ENCODE results near the gene TNRC6A.
"Not testable (repeated sequence)": the region's sequence is repeated elsewhere in the genome, so short reads cannot be mapped to it uniquely, and the experiment has no call there.

TNRC6A gene

GRCh38 chr16:24729243-24729950 lies at the start of gene TNRC6A:
TNRC6A (plus strand) TSS chr16:24729651; CDS start chr16:24729842, 191 bp downstream.
- peak; percentile 65 to 84 (median 76) for DNase-seq

GRCh38 chr16:24681793-24682192 lies 47.7 kb upstream of the TNRC6A start:
- no peak for DNase-seq

- no peak for DNase-seq
Observed at GRCh38 chr16:24683250-24683649, 46.2 kb upstream of the TNRC6A start.

GRCh38 chr16:24683847-24684493 lies 45.5 kb upstream of the TNRC6A start:
- DNase-seq = no peak

- no peak for DNase-seq
Observed at GRCh38 chr16:24685539-24686432, 43.7 kb upstream of the TNRC6A start.

- no peak for DNase-seq
Observed at GRCh38 chr16:24686678-24687077, 42.8 kb upstream of the TNRC6A start.

- no peak for DNase-seq
Observed at GRCh38 chr16:24688359-24688758, 41.1 kb upstream of the TNRC6A start.

GRCh38 chr16:24689128-24689527 lies 40.3 kb upstream of the TNRC6A start:
- DNase-seq = no peak

- no peak for DNase-seq
Observed at GRCh38 chr16:24692854-24693253, 36.6 kb upstream of the TNRC6A start.

- DNase-seq = no peak
Observed at GRCh38 chr16:24694931-24695330, 34.5 kb upstream of the TNRC6A start.

- DNase-seq = no peak
Observed at GRCh38 chr16:24696699-24697098, 32.8 kb upstream of the TNRC6A start.

- no peak for DNase-seq
Observed at GRCh38 chr16:24698308-24698707, 31.1 kb upstream of the TNRC6A start.

- no peak for DNase-seq
Observed at GRCh38 chr16:24699151-24699723, 30.2 kb upstream of the TNRC6A start.

GRCh38 chr16:24700549-24701392 lies 28.7 kb upstream of the TNRC6A start:
- no peak for DNase-seq

- DNase-seq = no peak
Observed at GRCh38 chr16:24701521-24701951, 27.9 kb upstream of the TNRC6A start.

- DNase-seq = not testable (repeated sequence)
Observed at GRCh38 chr16:24707760-24708159, 21.7 kb upstream of the TNRC6A start.

GRCh38 chr16:24713379-24713778 lies 16.1 kb upstream of the TNRC6A start:
- DNase-seq = no peak

- no peak for DNase-seq
Observed at GRCh38 chr16:24717411-24717810, 12.0 kb upstream of the TNRC6A start.

GRCh38 chr16:24718967-24719521 lies 10.4 kb upstream of the TNRC6A start:
- DNase-seq = no peak

GRCh38 chr16:24721830-24722238 lies 7.6 kb upstream of the TNRC6A start:
- no peak for DNase-seq

GRCh38 chr16:24723663-24724062 lies 5.8 kb upstream of the TNRC6A start:
- DNase-seq = no peak

GRCh38 chr16:24728011-24728410 lies 1.4 kb upstream of the TNRC6A start:
- DNase-seq = no peak

Measured in stimulated activated naive CD4-positive, alpha-beta T cell (primary cell).